Activated CD4-positive, alpha-beta T cell treated with anti-CD3 and anti-CD28 coated beads, Interleukin-2, amount 10 ng/mL, durations not matched to agents 7 days and 5 days (primary cell): ENCODE measurements around the gene GAL3ST2. TPM values are rescaled to one million over a fixed set of nuclear protein-coding genes. Genes with fewer than 3 reads are reported as not detected.

Experiments used
- CTCF ChIA-PET: fragments of 350-600 bp; sonication (Branson Sonifier 250); formaldehyde crosslinking; loops from one replicate; lab custom pipeline; 2021; ENCODE audit warnings: antibody characterized with exemption; lab: Charles Lee
- POLR2A ChIA-PET: fragments of 350-600 bp; sonication (Branson Sonifier 250); formaldehyde crosslinking; loops from one replicate; lab custom pipeline; 2021; ENCODE audit warnings: antibody characterized with exemption; lab: Charles Lee
- DNase-seq: peaks from one replicate; pipeline ENCODE4 v3.0.0-alpha.2; 2020
- H3K27ac Mint-ChIP-seq: one replicate; pipeline ENCODE4 v1.8.0; 2021; ENCODE audit warnings: mild to moderate bottlenecking, moderate library complexity, mixed read lengths
- H3K27me3 Mint-ChIP-seq: one replicate; pipeline ENCODE4 v1.8.0; 2021; ENCODE audit warnings: mixed read lengths
- H3K36me3 Mint-ChIP-seq: one replicate; pipeline ENCODE4 v1.8.0; 2021; ENCODE audit warnings: low read depth, mixed read lengths
- H3K4me1 Mint-ChIP-seq: one replicate; pipeline ENCODE4 v1.8.0; 2021; ENCODE audit warnings: mixed read lengths
- H3K4me3 Mint-ChIP-seq: one replicate; pipeline ENCODE4 v1.8.0; 2021; ENCODE audit warnings: mild to moderate bottlenecking, moderate library complexity, mixed read lengths
- H3K9me3 Mint-ChIP-seq: one replicate; pipeline ENCODE4 v1.8.0; 2021; ENCODE audit warnings: mixed read lengths
- total RNA-seq, 2 experiments: library from RNA; stranded (reverse); gene quantifications; one replicate each; pipeline ENCODE4 v1.2.3, GENCODE V29; 2021

Gene GAL3ST2
- total RNA-seq, 2 experiments from 2014 or later, result not detected

- no peak overlapping the region for H3K4me3 Mint-ChIP-seq
- ChIA-PET POLR2A (no interaction called here), CTCF (interaction anchor here (0.6 to 1.3 kb wide), 3 partner anchors 8 to 74 kb away, joined by 3 to 4 read pairs (median 3); no protein-coding TSS in a partner anchor)
- no peaks in the 10 kb centered on the region for H3K27me3 Mint-ChIP-seq
- H3K36me3 Mint-ChIP-seq, result peaks cover 14% of the 10 kb centered on the region
- H3K9me3 Mint-ChIP-seq, result peaks cover 4% of the 10 kb centered on the region
- H3K4me1 Mint-ChIP-seq, result peaks cover 22% of the 10 kb centered on the region
- DNase-seq, result no peak
- H3K27ac Mint-ChIP-seq, result peak overlapping the region; percentile 83
Observed at GRCh38 chr2:241762321-241762932, 14.2 kb upstream of the GAL3ST2 start.

GRCh38 chr2:241762933-241763369 lies 13.7 kb upstream of the GAL3ST2 start:
- H3K9me3 Mint-ChIP-seq, result peaks cover 4% of the 10 kb centered on the region
- no peak overlapping the region for H3K4me3 Mint-ChIP-seq
- ChIA-PET CTCF (interaction anchor here (0.6 to 1.3 kb wide), 3 partner anchors 9 to 75 kb away, joined by 3 to 4 read pairs (median 3); no protein-coding TSS in a partner anchor), POLR2A (no interaction called here)
- H3K27me3 Mint-ChIP-seq, result no peaks in the 10 kb centered on the region
- DNase-seq, result peak; percentile 52
- H3K36me3 Mint-ChIP-seq, result peaks cover 14% of the 10 kb centered on the region
- H3K27ac Mint-ChIP-seq, result peak overlapping the region; percentile 83
- H3K4me1 Mint-ChIP-seq, result peaks cover 22% of the 10 kb centered on the region

- Mint-ChIP-seq H3K9me3 (peaks cover 4% of the 10 kb centered on the region), H3K27me3 (no peaks in the 10 kb centered on the region), H3K27ac (peak overlapping the region; percentile 83), H3K4me1 (peaks cover 22% of the 10 kb centered on the region), H3K36me3 (peaks cover 14% of the 10 kb centered on the region), H3K4me3 (no peak overlapping the region)
- ChIA-PET POLR2A (no interaction called here), CTCF (interaction anchor here (1.1 to 1.3 kb wide), 3 partner anchors 10 to 146 kb away, joined by 3 to 4 read pairs (median 3); no protein-coding TSS in a partner anchor)
- DNase-seq, result no peak
Observed at GRCh38 chr2:241763551-241764274, 12.9 kb upstream of the GAL3ST2 start.

GRCh38 chr2:241764275-241765241 lies 12.1 kb upstream of the GAL3ST2 start:
- peaks cover 22% of the 10 kb centered on the region for H3K4me1 Mint-ChIP-seq
- peak overlapping the region; percentile 25 for H3K27ac Mint-ChIP-seq
- no peaks in the 10 kb centered on the region for H3K27me3 Mint-ChIP-seq
- DNase-seq, result no peak
- peaks cover 4% of the 10 kb centered on the region for H3K9me3 Mint-ChIP-seq
- ChIA-PET POLR2A (no interaction called here), CTCF (interaction anchor here (1.0 to 1.1 kb wide), 2 partner anchors 23 to 146 kb away, joined by 3 read pairs; no protein-coding TSS in a partner anchor)
- H3K4me3 Mint-ChIP-seq, result no peak overlapping the region
- H3K36me3 Mint-ChIP-seq, result peaks cover 7% of the 10 kb centered on the region

GRCh38 chr2:241767464-241768250 lies 9.0 kb upstream of the GAL3ST2 start:
- Mint-ChIP-seq H3K4me3 (no peak overlapping the region), H3K9me3 (no peaks in the 10 kb centered on the region), H3K36me3 (no peaks in the 10 kb centered on the region), H3K27ac (no peak overlapping the region), H3K27me3 (no peaks in the 10 kb centered on the region), H3K4me1 (peaks cover 22% of the 10 kb centered on the region)
- ChIA-PET CTCF (no interaction called here), POLR2A (no interaction called here)
- DNase-seq, result no peak

- Mint-ChIP-seq H3K36me3 (no peaks in the 10 kb centered on the region), H3K4me1 (peaks cover 16% of the 10 kb centered on the region), H3K27ac (no peak overlapping the region), H3K27me3 (no peaks in the 10 kb centered on the region), H3K9me3 (no peaks in the 10 kb centered on the region), H3K4me3 (no peak overlapping the region)
- POLR2A ChIA-PET, result no interaction called here
- CTCF ChIA-PET, result no interaction called here
- no peak for DNase-seq
Observed at GRCh38 chr2:241768251-241768711, 8.3 kb upstream of the GAL3ST2 start.

DNA sequence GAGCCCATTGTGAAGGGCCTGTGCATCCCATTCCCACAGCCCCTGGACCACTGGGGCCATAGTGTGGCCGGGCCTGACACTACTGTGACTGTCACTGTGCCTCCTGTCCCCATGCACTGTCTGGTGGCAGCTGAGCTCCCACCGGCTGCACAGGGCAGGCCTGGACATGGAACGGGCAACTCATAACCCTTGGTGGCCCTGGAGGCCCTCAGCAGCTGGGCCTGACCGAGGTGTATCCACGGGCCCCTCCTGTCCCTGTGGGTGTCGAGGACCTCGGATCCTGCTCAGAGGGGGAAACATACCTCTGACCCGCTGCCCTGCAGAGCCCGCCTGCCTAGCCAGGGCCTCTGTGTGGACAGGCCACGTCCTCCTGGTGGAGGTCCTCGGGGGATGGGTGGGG lies 7.8 kb upstream of the GAL3ST2 start:
- Mint-ChIP-seq H3K36me3 (no peaks in the 10 kb centered on the region), H3K27ac (no peak overlapping the region), H3K27me3 (no peaks in the 10 kb centered on the region), H3K4me1 (peaks cover 13% of the 10 kb centered on the region), H3K9me3 (no peaks in the 10 kb centered on the region), H3K4me3 (no peak overlapping the region)
- POLR2A ChIA-PET, result no interaction called here
- CTCF ChIA-PET, result no interaction called here
- DNase-seq, result no peak

- no peaks in the 10 kb centered on the region for H3K36me3 Mint-ChIP-seq
- H3K4me3 Mint-ChIP-seq, result no peak overlapping the region
- no peak for DNase-seq
- no peaks in the 10 kb centered on the region for H3K9me3 Mint-ChIP-seq
- H3K27ac Mint-ChIP-seq, result no peak overlapping the region
- peaks cover 9% of the 10 kb centered on the region for H3K4me1 Mint-ChIP-seq
- ChIA-PET POLR2A (no interaction called here), CTCF (no interaction called here)
- no peaks in the 10 kb centered on the region for H3K27me3 Mint-ChIP-seq
Observed at GRCh38 chr2:241769819-241770184, 6.8 kb upstream of the GAL3ST2 start.

GRCh38 chr2:241770185-241770935 lies 6.3 kb upstream of the GAL3ST2 start:
- Mint-ChIP-seq H3K36me3 (no peaks in the 10 kb centered on the region), H3K4me1 (peaks cover 9% of the 10 kb centered on the region), H3K9me3 (no peaks in the 10 kb centered on the region), H3K27ac (no peak overlapping the region), H3K27me3 (no peaks in the 10 kb centered on the region), H3K4me3 (no peak overlapping the region)
- no peak for DNase-seq
- POLR2A ChIA-PET, result no interaction called here
- CTCF ChIA-PET, result no interaction called here

- Mint-ChIP-seq H3K4me3 (no peak overlapping the region), H3K9me3 (no peaks in the 10 kb centered on the region), H3K36me3 (no peaks in the 10 kb centered on the region), H3K4me1 (peaks cover 9% of the 10 kb centered on the region), H3K27ac (no peak overlapping the region), H3K27me3 (no peaks in the 10 kb centered on the region)
- DNase-seq, result no peak
- POLR2A ChIA-PET, result no interaction called here
- CTCF ChIA-PET, result no interaction called here
Observed at GRCh38 chr2:241770936-241771285, 5.7 kb upstream of the GAL3ST2 start.

DNA sequence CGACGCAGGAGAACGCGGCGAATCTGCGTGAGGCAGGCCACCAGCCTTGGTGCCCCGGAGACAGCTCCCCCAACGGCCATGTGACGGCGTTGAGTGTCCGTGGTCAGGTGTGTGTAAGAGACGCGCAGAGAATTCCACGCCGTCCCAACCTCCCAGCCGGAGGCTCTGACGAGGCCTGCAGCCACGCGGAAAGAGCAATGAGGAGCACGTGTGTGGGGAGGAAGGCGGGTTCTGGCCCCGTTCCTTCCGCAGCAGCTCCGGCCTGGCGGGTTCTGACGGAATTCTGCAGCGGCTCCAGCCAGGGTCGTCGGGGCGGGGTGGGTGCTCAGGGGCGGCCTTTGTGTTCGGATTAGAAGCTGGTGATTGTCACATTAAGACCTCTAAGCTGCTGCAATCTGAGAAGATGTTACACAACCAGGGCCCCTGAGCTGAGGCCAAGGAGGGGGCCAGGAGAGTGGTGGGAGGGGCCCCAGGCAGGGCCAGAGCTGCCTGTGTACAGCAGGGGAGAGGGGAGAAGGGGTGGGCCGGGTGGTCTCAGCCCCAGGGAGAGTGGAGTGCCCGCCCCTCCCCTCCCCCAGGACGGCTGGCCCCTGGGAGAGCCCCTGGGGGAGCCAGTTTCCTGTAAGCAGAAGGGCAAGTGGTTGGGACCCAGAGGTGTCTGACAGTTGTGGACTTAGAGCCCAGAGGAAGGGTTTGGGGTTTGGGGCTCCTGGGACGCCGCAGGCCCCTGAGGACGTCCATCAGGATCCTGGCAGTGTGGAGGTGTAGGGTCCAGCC lies 5.1 kb upstream of the GAL3ST2 start:
- no peak for DNase-seq
- Mint-ChIP-seq H3K36me3 (no peaks in the 10 kb centered on the region), H3K27ac (peak overlapping the region; percentile 42), H3K27me3 (no peaks in the 10 kb centered on the region), H3K4me3 (no peak overlapping the region), H3K4me1 (peaks cover 9% of the 10 kb centered on the region), H3K9me3 (no peaks in the 10 kb centered on the region)
- ChIA-PET POLR2A (no interaction called here), CTCF (interaction anchor here (1.0 kb wide), 1 partner anchor 37 kb away, joined by 3 read pairs; the partner anchor contains the start of gene NEU4)
